Keratinocyte (primary cell): Measurements from ENCODE around the gene IL15RA.

Experiments used
- EZH2 ChIP-seq: IDR thresholded peaks from one replicate; pipeline ENCODE4 v1.6.1; 2012; ENCODE audit warnings: inconsistent platforms, mild to moderate bottlenecking, low read length, moderate library complexity
- TF ChIP-seq, protein P1 (sequence below), 3 experiments: IDR thresholded peaks in 1 of 3; conservative IDR thresholded peaks in 1 of 3; optimal IDR thresholded peaks in 1 of 3; 2 replicates in 2 of 3; 3 replicates in 1 of 3; pipeline versions ENCODE3 to v1.5.1; 2011; ENCODE audit warnings: low read length in 3 of 3, mild to moderate bottlenecking in 3 of 3, moderate library complexity in 2 of 3, control low read depth in 1 of 3, inconsistent platforms in 1 of 3; ENCODE audit not compliant: insufficient read depth in 2 of 3; ENCODE audit errors: extremely low read depth in 1 of 3

DNA sequence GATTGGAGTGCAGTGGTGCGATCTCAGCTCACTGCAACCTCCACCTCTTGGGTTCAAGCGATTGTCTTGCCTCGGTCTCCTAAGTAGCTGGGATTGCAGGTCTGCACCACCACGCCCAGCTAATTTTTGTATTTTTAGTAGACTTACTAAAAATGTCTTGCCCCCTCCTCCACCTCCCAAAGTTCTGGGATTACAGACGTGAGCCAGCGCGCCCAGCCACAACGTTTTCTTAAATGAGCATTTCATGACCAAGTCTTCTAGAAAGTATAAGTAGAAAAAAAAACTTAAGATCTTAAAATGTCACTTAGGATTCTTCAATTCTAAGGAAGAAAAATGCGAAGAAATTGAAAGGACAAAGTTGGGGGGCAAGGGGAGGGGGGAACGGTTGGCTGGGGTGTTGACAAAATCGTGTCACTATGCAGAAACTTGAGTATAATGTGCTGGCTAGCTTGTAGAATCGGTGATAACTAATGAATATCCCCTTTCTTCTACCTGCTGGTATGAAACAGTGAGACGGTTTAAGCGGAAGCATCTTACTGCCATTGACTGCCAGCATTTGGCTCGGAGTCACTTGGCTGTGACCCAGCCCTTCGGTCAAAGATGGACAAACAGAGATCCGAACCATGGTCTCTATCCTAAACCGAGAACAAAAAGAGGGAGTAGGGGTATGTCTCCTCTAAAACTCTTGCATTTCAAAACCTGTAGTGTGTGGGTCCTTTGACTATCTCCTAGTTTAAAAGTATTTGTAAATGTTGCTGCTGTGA is 74.7 kb downstream of the IL15RA start:
- TF ChIP-seq, protein P1, sequence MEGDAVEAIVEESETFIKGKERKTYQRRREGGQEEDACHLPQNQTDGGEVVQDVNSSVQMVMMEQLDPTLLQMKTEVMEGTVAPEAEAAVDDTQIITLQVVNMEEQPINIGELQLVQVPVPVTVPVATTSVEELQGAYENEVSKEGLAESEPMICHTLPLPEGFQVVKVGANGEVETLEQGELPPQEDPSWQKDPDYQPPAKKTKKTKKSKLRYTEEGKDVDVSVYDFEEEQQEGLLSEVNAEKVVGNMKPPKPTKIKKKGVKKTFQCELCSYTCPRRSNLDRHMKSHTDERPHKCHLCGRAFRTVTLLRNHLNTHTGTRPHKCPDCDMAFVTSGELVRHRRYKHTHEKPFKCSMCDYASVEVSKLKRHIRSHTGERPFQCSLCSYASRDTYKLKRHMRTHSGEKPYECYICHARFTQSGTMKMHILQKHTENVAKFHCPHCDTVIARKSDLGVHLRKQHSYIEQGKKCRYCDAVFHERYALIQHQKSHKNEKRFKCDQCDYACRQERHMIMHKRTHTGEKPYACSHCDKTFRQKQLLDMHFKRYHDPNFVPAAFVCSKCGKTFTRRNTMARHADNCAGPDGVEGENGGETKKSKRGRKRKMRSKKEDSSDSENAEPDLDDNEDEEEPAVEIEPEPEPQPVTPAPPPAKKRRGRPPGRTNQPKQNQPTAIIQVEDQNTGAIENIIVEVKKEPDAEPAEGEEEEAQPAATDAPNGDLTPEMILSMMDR (optimal IDR thresholded peaks at IDR 0.05 in 1 of 3, IDR thresholded peaks at IDR 0.05 in 1 of 3, conservative IDR thresholded peaks at IDR 0.05 in 1 of 3; ENCODE audit: extremely low read depth in 1 of 3, insufficient read depth in 2 of 3, low read length in 3 of 3), result no peak
- TF ChIP-seq EZH2, result no peak
